Renal cortex interstitium (tissue), 3 donors: ENCODE results near the gene EEF2K. TPM values are rescaled to one million over a fixed set of nuclear protein-coding genes. Genes with fewer than 3 reads are reported as not detected.

Experiments
- polyA plus RNA-seq, 3 donors: library from polyadenylated mRNA; unstranded; fragments of 120-200 nt; gene quantifications; one replicate each; pipeline ENCODE4 v1.2.1, GENCODE V29; 2013; ENCODE audit not compliant: insufficient read length in 3 of 3

Gene EEF2K
- polyA plus RNA-seq, 3 donors = 12.6 to 18.0 (median 12.7) TPM

Other genes starting within 250 kb of the EEF2K start
- under 1 TPM; 0.33 to 0.50 (median 0.48) TPM for gene PDZD9, start 205.2 kb upstream of the EEF2K start, polyA plus RNA-seq
- gene MOSMO, start 198.2 kb upstream of the EEF2K start, polyA plus RNA-seq = 10 to 100 TPM; 17.7 to 23.1 (median 21.1) TPM
- gene VWA3A, start 113.7 kb upstream of the EEF2K start, polyA plus RNA-seq = 1 to 10 TPM; 1.8 to 4.7 (median 2.1) TPM
- gene SDR42E2, start 43.8 kb upstream of the EEF2K start, polyA plus RNA-seq = under 1 TPM; 0.08 to 0.24 (median 0.14) TPM
- gene POLR3E, start 91.1 kb downstream of the EEF2K start, polyA plus RNA-seq = 10 to 100 TPM; 51.9 to 76.8 (median 53.0) TPM
- 10 to 100 TPM; 28.8 to 35.0 (median 30.8) TPM for gene CDR2, start 168.3 kb downstream of the EEF2K start, polyA plus RNA-seq